Stimulated activated CD8-positive, alpha-beta memory T cell treated with anti-CD3 and anti-CD28 coated beads, Interleukin-12 subunit alpha, Interleukin-12 subunit beta, amount 100 ng/mL, for 4 hours (primary cell): Measurements from ENCODE around the gene KLHL25.
"Not testable (repeated sequence)": the region's sequence is repeated elsewhere in the genome, so short reads cannot be mapped to it uniquely, and the experiment has no call there.

Source experiments
- DNase-seq: peaks from one replicate; pipeline ENCODE4 v3.0.0-alpha.2; 2020; ENCODE audit warnings: low read depth

KLHL25 gene

DNA sequence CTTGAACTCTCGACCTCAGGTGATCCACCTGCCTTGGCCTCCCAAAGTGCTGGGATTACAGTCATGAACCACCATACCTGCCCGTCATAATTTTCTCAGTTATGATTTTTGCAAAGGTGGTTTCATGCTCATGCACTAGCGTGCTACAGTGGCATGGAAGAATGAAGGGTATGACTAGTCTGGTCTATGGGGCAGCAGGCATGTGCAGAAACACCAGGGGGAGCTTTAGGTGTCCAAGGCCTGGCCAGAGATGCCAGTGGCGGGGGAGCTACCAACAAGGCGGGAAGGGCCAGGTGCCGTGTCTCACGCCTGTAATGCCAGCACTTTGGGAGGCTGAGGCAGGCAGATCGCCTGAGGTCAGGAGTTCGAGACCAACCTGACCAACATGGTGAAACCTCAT is 7.9 kb upstream of the KLHL25 start:
- DNase-seq: not testable (repeated sequence)

- DNase-seq: no peak
These were observed 5.9 kb upstream of the KLHL25 start for GRCh38 chr15:85800478-85801123.

GRCh38 chr15:85796371-85796770 is 1.6 kb upstream of the KLHL25 start:
- DNase-seq: not testable (repeated sequence)

- no peak for DNase-seq
These were observed 896 bp upstream of the KLHL25 start for GRCh38 chr15:85795337-85796305.

DNA sequence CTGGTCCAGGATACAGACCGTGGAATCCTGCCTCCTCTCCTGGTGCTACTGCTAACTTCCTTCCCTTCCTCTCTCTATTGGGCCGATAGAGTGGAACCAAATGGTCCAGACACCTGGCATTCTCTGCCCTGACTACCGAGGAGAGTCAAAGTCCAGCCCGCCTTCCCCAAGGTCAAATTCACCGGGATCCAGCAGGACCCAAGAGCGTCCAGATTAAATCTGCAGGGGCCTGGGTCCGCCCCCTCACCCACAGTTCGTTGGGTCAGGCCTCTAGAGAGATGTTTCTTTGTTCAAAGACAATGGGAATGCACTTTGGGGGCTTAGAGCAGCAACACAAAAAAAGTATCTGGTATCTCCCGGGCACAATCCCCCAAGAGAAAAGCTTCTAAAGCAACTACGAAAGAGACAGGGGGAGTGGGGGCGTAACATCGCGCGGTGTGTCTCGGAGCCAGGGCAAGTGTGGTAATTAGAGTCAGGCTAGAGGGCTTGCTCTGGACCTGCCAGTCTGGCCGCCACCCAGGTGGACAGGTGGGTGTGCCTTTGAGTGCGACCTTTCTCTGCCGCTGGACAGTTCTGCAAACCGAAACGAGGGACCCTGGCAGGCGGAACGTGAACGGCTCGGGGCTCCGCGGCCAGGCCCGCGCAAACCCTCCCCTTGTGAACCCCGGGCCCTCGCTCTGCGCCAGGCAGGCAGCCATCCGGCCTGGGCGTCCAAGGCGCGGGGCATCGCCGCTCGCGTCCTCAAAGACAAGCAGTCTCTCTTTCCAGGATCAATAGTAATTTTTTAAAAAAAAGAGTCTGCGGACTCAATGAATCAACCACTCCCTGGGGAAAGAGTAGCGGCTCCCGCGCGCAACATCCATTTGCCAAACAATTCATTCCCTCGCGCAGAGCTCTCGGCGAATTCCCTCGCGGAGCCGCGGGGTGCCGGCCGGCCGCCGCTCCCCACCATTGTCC is 806 bp downstream of the KLHL25 start:
- peak; percentile 18 for DNase-seq

DNA sequence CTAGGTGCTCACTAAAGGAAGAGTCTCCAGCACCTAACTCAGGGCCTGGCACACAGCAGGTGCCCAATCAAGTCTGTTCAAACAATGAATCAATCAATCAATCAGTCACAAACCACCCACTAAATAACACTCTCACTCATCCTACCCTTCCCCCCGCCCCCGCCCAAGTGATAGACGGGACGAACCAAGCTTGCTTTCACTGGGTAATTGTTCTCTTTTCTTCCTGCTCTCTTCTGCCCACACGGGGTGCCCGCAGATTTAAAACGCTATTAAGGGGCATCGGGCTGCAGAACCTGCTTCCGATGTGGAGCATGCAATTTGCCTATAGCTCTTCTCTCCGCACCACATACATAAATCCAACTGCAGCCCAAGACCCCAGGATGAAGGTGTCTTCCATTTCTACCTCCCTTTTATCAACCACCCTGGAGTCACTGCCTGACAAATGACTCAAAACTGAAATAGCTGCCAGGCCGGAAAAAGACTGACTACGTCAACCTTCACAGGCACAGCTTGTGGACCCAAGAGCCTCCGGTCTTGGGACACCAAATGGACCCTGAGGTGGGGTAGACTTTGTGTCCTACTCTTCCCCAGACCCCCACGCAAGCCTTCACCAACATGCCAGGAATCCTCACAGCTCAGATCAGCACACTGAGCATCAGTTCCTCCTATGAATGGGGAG is 1.7 kb downstream of the KLHL25 start:
- no peak for DNase-seq

DNA sequence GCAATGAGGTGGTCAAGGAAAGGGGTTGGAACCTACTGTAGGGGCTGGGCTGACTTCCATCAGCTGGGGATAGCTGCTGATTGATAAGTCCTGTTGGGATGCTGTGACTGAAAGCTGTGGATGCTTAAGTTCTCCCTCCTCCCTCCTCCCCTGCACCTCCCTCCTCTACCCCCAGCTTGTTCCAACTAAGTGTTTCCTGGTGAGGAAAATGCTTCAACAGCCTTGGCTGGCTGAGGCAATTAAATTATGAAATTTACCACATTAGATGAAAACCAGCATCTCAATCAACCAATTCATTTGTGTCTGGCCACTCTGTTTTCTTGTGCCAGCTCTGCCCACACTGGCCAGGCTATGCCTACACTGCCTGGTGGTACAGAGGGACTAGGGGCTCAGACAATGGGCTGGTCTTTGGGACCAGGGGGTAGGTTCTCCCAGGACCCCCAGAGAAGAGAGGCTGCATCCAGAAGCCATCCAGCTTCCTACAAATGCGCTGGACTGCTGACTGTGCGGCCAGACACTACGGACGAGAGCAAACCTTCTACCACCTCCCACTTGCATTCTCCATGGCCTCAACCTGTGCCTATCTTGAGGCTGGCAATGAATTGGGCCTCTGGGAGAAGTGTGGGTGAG is 2.5 kb downstream of the KLHL25 start:
- no peak for DNase-seq

GRCh38 chr15:85789496-85789875 is 5.2 kb downstream of the KLHL25 start:
- no peak for DNase-seq

GRCh38 chr15:85788771-85789495 is 5.8 kb downstream of the KLHL25 start:
- no peak for DNase-seq

- no peak for DNase-seq
These were observed 8.0 kb downstream of the KLHL25 start for GRCh38 chr15:85786781-85787114.

DNA sequence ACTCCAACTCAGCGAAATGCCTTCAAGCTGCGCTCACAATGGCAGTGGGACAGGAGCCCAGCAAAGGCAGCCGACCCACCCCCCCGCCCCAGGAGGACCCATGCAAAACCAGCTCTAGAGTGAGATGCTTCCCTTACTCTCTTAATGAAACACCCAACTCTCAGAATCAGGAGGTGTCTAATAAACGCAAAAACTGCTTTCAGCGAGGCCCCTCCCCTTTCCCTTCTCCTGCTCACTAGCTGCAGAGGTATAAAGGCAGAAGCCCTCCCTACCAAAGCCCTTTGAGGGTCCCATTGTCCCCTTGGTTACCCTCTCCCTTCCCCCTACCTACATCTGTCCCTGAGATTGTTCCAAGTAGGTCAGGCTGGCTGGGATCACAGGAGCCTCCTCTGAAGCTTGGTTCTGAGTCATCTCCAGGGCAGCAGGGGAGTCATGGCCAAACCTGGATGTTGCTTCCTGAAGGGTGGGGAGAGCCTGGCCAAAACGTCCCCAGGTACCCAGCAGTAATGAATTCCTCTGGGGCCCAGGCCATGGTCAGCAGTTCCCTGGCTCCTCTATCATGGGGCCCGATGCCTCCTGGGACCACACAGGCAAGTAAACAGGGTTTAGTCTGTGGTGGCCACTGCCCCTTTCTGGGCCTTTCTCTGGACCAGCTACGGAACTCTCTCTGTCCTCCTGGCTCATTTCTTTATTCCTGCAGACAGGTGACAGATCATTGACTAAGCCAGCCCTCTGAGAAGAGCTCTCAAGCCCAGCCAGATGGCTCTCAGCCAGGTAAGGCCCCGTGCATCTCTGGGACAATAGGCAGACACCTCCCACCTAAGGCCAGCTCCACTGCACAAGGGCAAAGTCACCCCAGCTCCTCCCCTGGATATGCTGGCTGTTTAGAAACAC is 8.6 kb downstream of the KLHL25 start:
- no peak for DNase-seq

DNA sequence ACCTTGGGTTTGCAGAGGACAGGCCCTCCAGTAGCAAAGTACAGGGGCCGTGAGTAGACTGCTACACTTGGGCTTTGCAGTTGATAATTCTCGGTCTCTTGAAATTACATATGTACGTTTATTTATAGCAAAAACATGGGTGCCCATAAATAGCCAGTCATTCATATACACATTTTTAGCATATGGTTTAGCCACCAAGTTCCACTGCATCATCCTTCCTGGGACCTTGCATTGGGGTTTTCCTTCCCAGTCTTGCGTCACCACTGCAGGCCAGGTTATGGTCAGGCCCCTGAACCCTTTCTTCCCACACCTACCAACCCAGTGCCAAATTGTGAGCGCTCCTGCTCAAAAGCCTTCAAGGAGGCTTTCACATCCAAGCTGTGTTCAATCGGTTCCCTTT is 12.7 kb downstream of the KLHL25 start:
- no peak for DNase-seq

GRCh38 chr15:85781099-85781498 is 13.6 kb downstream of the KLHL25 start:
- DNase-seq: no peak

DNA sequence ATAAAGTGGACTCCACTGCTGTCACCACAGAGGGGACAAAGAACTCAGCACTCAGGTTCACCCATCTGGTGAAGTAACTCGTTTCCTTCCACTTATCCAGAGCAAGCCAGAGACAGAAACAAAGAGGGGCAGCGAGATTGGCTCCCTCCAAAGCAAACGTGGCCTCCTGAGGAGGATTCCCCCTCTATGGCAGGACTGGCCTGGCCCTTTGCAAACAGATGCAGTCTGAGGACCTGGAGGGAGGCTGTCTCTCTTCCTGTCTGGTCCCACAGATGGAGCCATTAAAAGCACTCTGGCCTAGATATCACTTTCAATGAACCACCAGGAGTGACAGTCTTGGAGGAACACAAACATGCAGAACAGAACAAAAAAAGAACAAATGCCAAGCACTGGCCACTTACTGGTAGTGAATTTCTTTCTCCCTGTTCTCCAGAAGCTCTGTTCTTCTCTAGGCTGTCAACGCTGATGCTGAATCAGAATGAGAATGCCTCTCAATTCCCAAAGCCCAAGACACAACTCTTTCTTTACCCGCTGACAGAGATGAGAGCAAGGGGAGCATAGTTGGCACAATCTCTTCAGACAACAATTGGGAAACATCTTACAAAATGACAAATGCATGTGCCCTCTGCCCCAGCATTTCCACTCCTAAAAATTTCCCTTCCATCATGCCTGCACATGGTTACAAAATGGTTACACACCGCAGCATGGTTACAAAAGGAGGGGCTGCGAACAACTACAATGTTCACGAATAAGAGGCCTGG is 14.3 kb downstream of the KLHL25 start:
- no peak for DNase-seq

DNA sequence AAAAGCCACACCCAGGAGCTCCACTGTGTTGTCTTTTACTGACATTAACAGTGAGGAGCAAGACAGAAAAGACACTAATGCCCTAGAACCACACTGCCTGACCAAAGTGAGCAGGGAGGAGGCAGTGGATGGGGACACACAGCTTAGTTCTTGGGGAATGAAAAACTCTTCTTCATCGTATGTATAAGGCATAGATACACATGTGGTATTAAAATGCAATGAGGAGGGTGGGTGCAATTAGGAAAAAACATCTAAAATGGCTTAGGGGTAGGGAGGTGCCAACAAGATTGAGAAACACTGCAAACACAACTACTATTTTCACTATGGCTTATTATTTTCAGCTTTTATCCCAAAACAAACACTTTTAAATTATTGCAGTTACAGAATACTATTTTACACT is 15.5 kb downstream of the KLHL25 start:
- DNase-seq: no peak

DNA sequence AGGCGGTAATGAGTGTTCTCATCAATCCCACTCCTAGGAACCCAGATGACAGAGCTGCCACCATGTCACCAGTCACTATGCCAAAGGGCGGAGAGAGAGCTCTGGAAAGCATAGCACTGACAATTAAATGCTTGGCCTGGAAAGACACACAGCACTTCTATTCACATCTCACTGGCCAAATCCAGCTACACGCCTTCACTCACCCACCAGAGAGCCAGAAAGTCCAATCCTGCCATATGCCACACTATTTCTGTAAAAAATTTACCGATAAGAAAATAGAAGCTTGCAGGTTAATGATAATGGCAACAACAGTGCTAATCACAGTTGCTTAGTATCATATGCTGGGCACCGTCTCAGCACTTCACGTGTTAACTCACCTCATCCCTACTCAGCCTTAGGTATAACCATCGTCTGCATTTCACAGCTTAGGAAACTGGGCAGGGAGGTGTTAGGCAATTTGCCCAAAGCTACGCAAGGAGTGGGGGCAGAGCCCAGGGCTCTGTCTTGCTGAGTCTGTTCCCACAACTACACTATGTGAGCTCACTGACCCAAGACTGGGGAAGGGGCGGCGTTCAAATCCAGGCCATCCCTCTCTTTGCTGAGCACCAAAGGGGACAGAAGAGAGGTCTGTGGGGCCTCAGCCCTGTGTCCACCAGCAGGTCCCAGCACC is 16.5 kb downstream of the KLHL25 start:
- DNase-seq: no peak

DNA sequence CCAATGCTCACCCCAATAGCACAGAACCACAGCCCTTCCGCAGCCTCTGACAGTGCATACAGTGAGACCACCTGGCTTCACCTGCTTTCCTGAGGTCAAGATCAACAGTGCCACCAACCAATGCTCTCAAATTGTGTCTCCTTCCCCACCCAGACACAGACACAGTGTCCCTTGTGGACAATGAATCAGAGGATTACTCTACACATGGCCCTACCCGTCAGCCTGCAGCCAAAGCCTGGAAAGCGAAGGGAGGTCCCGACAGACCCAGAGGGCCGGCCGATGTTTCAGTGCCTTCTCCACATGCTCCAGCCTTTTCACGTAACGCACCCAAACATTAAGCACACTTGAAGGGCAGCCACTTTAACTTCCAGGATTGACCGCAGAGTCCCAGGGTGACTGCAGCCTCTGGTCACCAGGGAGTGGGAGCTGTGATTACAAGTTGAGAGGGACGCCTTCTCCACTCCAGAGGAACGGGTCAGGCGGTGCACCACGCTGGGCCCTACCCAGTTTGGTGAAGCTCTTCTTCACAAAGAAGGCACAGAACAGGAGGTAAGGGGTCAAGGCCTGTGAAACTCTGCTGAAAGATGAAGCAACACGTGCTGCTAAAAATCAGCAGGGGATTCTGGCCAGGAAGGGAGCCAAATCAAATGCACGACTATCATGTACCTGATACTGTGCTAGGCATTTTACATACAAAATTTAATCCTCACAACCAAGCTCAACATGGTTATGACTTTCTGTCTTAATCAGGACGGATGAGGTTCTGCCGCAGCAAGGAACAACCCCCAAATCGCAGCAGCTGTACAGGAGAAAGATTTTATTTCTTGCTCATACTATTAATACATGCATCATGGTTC is 17.2 kb downstream of the KLHL25 start:
- no peak for DNase-seq
